Ovary (tissue), 3 donors: ENCODE data around the gene SF3B1.

Experiments used
- CTCF ChIP-seq, 3 donors: fragments of 450-650 bp in 2 of 3; fragments of 200-600 bp in 1 of 3; IDR thresholded peaks; one replicate each; pipeline versions ENCODE4 v1.5.1 to v1.8.0; 2016 to 2022; ENCODE audit warnings: antibody characterized with exemption in 3 of 3, mild to moderate bottlenecking in 1 of 3
- POLR2A ChIP-seq: fragments of 450-650 bp; IDR thresholded peaks from one replicate; pipeline ENCODE4 v1.6.1; 2017; ENCODE audit warnings: antibody characterized with exemption, mild to moderate bottlenecking, moderate library complexity
- donor health status: DM: no; HTN: no; CAD: no.

GRCh38 chr2:197388866-197389587, 45.8 kb downstream of the SF3B1 start:
- TF ChIP-seq CTCF (IDR thresholded peaks at IDR 0.05): no peak
- no peak for TF ChIP-seq POLR2A
